ENCODE measurements around the gene KATNAL1. TPM values are rescaled to one million over a fixed set of nuclear protein-coding genes. Genes with fewer than 3 reads are reported as not detected.
"Not testable (repeated sequence)": the region's sequence is repeated elsewhere in the genome, so short reads cannot be mapped to it uniquely, and the experiment has no call there.

Gene KATNAL1
- total RNA-seq, 1 donor from 2014 or later, result 46.9 TPM

- Histone ChIP-seq H3K27ac (replicated peaks) (no peak overlapping the region), H3K9me3 (replicated peaks) (no peaks in the 10 kb centered on the region), H3K4me3 (no peak overlapping the region), H3K36me3 (no peaks in the 10 kb centered on the region), H3K4me1 (peaks cover 31% of the 10 kb centered on the region), H3K27me3 (ENCODE audit: low read depth) (no peaks in the 10 kb centered on the region)
- intact Hi-C loops (cut with micrococcal nuclease), result no loop called here
- no peak for DNase-seq
- no peak for TF ChIP-seq CTCF (IDR thresholded peaks at IDR 0.05; ENCODE audit: borderline replicate concordance)
Measured at GRCh38 chr13:30292325-30292724, 15.0 kb downstream of the KATNAL1 start.

GRCh38 chr13:30290812-30291436 lies 16.4 kb downstream of the KATNAL1 start:
- Histone ChIP-seq H3K27ac (replicated peaks) (no peak overlapping the region), H3K4me3 (no peak overlapping the region), H3K4me1 (peaks cover 31% of the 10 kb centered on the region), H3K9me3 (replicated peaks) (no peaks in the 10 kb centered on the region), H3K27me3 (ENCODE audit: low read depth) (no peaks in the 10 kb centered on the region), H3K36me3 (no peaks in the 10 kb centered on the region)
- intact Hi-C loops (cut with micrococcal nuclease), result no loop called here
- DNase-seq, result no peak
- no peak for TF ChIP-seq CTCF (IDR thresholded peaks at IDR 0.05; ENCODE audit: borderline replicate concordance)

GRCh38 chr13:30289533-30289932 lies 17.8 kb downstream of the KATNAL1 start:
- no peaks in the 10 kb centered on the region for H3K9me3 ChIP-seq (replicated peaks)
- H3K27me3 ChIP-seq (ENCODE audit: low read depth), result no peaks in the 10 kb centered on the region
- no peak overlapping the region for H3K4me3 ChIP-seq
- intact Hi-C loops (cut with micrococcal nuclease), result no loop called here
- no peak for TF ChIP-seq CTCF (IDR thresholded peaks at IDR 0.05; ENCODE audit: borderline replicate concordance)
- H3K27ac ChIP-seq (replicated peaks), result no peak overlapping the region
- peaks cover 28% of the 10 kb centered on the region for H3K4me1 ChIP-seq
- no peak for DNase-seq
- no peaks in the 10 kb centered on the region for H3K36me3 ChIP-seq

GRCh38 chr13:30286059-30286458 lies 21.3 kb downstream of the KATNAL1 start:
- H3K27me3 ChIP-seq (ENCODE audit: low read depth); H3K4me3 ChIP-seq; H3K27ac ChIP-seq (replicated peaks); H3K9me3 ChIP-seq (replicated peaks); intact Hi-C loops (cut with micrococcal nuclease); DNase-seq: not testable (repeated sequence)
- Histone ChIP-seq H3K4me1 (peaks cover 18% of the 10 kb centered on the region), H3K36me3 (peaks cover 12% of the 10 kb centered on the region)

- Histone ChIP-seq H3K9me3 (replicated peaks) (no peaks in the 10 kb centered on the region), H3K4me3 (no peak overlapping the region), H3K27me3 (ENCODE audit: low read depth) (no peaks in the 10 kb centered on the region), H3K27ac (replicated peaks) (no peak overlapping the region), H3K36me3 (peaks cover 26% of the 10 kb centered on the region), H3K4me1 (peaks cover 16% of the 10 kb centered on the region)
- intact Hi-C loops (cut with micrococcal nuclease), result no loop called here
- no peak for TF ChIP-seq CTCF (IDR thresholded peaks at IDR 0.05; ENCODE audit: borderline replicate concordance)
- DNase-seq, result no peak
Measured at GRCh38 chr13:30276178-30276577, 31.2 kb downstream of the KATNAL1 start.

GRCh38 chr13:30274083-30274482 lies 33.3 kb downstream of the KATNAL1 start:
- Histone ChIP-seq H3K4me3 (no peak overlapping the region), H3K27ac (replicated peaks) (no peak overlapping the region), H3K4me1 (peaks cover 16% of the 10 kb centered on the region), H3K36me3 (peaks cover 12% of the 10 kb centered on the region), H3K27me3 (ENCODE audit: low read depth) (no peaks in the 10 kb centered on the region), H3K9me3 (replicated peaks) (no peaks in the 10 kb centered on the region)
- DNase-seq, result no peak
- intact Hi-C loops (cut with micrococcal nuclease), result no loop called here
- no peak for TF ChIP-seq CTCF (IDR thresholded peaks at IDR 0.05; ENCODE audit: borderline replicate concordance)

GRCh38 chr13:30270035-30270434 lies 37.3 kb downstream of the KATNAL1 start:
- H3K9me3 ChIP-seq (replicated peaks); intact Hi-C loops (cut with micrococcal nuclease); DNase-seq; H3K27me3 ChIP-seq (ENCODE audit: low read depth); H3K27ac ChIP-seq (replicated peaks); H3K4me3 ChIP-seq; H3K36me3 ChIP-seq: not testable (repeated sequence)
- H3K4me1 ChIP-seq, result peaks cover 16% of the 10 kb centered on the region

All from left ventricle myocardium inferior (tissue), 1 donor.